Smooth muscle cell (in vitro differentiated cells): ENCODE data around the gene KCNT1. TPM values are rescaled to one million over a fixed set of nuclear protein-coding genes. Genes with fewer than 3 reads are reported as not detected.

Experiments used
- DNase-seq: peaks from one replicate; lab custom pipeline; 2025; ENCODE audit not compliant: unreplicated experiment; lab: John Stamatoyannopoulos, UW
- H2AFZ ChIP-seq: fragments of 200-600 bp; sonication (generic); 2 replicates; pipeline ENCODE4 v1.6.0; 2016; ENCODE audit warnings: antibody characterized with exemption, low read depth, mild to moderate bottlenecking
- H3F3A ChIP-seq: fragments of 200-600 bp; sonication (generic); 2 replicates; pipeline ENCODE4 v1.6.0; 2017; ENCODE audit warnings: antibody characterized with exemption, low read depth
- H3K27ac ChIP-seq: fragments of 200-600 bp; sonication (generic); 2 replicates; pipeline ENCODE4 v1.5.1; 2016; ENCODE audit warnings: low read depth, mild to moderate bottlenecking
- H3K27me3 ChIP-seq: fragments of 200-600 bp; sonication (generic); 2 replicates; pipeline ENCODE4 v1.6.1; 2016; ENCODE audit warnings: low read depth, mild to moderate bottlenecking
- H3K36me3 ChIP-seq: fragments of 200-600 bp; sonication (generic); 2 replicates; pipeline ENCODE4 v1.5.1; 2016; ENCODE audit warnings: low read depth
- H3K4me1 ChIP-seq: fragments of 200-600 bp; sonication (generic); 2 replicates; pipeline ENCODE4 v1.5.1; 2016; ENCODE audit warnings: low read depth
- H3K4me2 ChIP-seq: fragments of 200-600 bp; sonication (generic); 2 replicates; pipeline ENCODE4 v1.6.0; 2016; ENCODE audit warnings: mild to moderate bottlenecking
- H3K4me3 ChIP-seq: fragments of 200-600 bp; sonication (generic); 2 replicates; pipeline ENCODE4 v1.5.1; 2016; ENCODE audit warnings: mild to moderate bottlenecking
- H3K79me2 ChIP-seq: fragments of 200-600 bp; sonication (generic); 2 replicates; pipeline ENCODE4 v1.6.0; 2016; ENCODE audit warnings: low read depth, mild to moderate bottlenecking
- H3K9ac ChIP-seq: fragments of 200-600 bp; sonication (generic); 2 replicates; pipeline ENCODE4 v1.6.0; 2016; ENCODE audit warnings: low read depth
- H3K9me3 ChIP-seq: fragments of 200-600 bp; sonication (generic); replicated peaks from 2 replicates; pipeline ENCODE4 v1.5.1; 2016; ENCODE audit warnings: low read depth
- H4K20me1 ChIP-seq: fragments of 200-600 bp; sonication (generic); 2 replicates; pipeline ENCODE4 v1.6.0; 2016; ENCODE audit warnings: low read depth
- WGBS: methylation state at CpG from one replicate; pipeline ENCODE4 v1.1.7; 2016; ENCODE audit warnings: low lambda C conversion rate; 5-methylcytosine and 5-hydroxymethylcytosine counted together
- polyA plus RNA-seq: library from polyadenylated mRNA; unstranded; fragments of >200 nt; fragmentation: Nextera tagmentation; extraction: Ambion mirVana; gene quantifications from 2 replicates; pipeline ENCODE4 v1.2.1, GENCODE V29; 2016
- total RNA-seq: library from RNA; depleted of rRNA; stranded (reverse); fragments of >200 nt; gene quantifications from 2 replicates; pipeline ENCODE4 v1.2.3, GENCODE V29; 2014
- TF ChIP-seq, protein P1 (sequence below): fragments of 200-600 bp; sonication (generic); IDR thresholded peaks from 2 replicates; pipeline ENCODE4 v1.5.1; 2017; ENCODE audit warnings: borderline replicate concordance, mild to moderate bottlenecking, antibody characterized with exemption; ENCODE audit not compliant: insufficient read depth, poor library complexity, severe bottlenecking

The KCNT1 gene
- total and polyA plus RNA-seq, 2 experiments from 2014 or later: not detected

DNA sequence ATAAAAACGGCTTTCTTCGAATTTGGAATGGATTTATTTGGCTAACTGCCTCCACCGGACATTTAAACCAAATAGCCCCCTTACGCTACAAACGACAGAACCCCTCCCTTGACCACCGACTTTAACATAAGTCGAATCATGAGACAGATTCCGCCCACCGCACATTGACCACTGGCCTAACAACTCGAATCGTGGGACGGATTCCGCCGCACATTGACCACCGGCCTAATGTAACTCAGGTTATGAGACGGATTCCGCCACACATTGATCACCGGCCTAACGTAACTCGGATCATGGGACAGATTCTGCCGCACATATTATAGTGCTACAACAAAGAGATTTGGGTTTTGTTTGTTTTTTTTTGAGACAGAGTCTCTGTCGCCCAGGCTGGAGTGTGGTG, 41.6 kb upstream of the KCNT1 start:
- H3K4me1 ChIP-seq: peaks cover 10% of the 10 kb centered on the region
- H2AFZ ChIP-seq: no peak overlapping the region
- no peak overlapping the region for H3K4me3 ChIP-seq
- H3K36me3 ChIP-seq: peaks cover 2% of the 10 kb centered on the region
- no peaks in the 10 kb centered on the region for H3K27me3 ChIP-seq
- 95% methylated on average over 22 of the region's 22 CpGs for WGBS
- H3K27ac ChIP-seq: no peak overlapping the region
- TF ChIP-seq, protein P1, sequence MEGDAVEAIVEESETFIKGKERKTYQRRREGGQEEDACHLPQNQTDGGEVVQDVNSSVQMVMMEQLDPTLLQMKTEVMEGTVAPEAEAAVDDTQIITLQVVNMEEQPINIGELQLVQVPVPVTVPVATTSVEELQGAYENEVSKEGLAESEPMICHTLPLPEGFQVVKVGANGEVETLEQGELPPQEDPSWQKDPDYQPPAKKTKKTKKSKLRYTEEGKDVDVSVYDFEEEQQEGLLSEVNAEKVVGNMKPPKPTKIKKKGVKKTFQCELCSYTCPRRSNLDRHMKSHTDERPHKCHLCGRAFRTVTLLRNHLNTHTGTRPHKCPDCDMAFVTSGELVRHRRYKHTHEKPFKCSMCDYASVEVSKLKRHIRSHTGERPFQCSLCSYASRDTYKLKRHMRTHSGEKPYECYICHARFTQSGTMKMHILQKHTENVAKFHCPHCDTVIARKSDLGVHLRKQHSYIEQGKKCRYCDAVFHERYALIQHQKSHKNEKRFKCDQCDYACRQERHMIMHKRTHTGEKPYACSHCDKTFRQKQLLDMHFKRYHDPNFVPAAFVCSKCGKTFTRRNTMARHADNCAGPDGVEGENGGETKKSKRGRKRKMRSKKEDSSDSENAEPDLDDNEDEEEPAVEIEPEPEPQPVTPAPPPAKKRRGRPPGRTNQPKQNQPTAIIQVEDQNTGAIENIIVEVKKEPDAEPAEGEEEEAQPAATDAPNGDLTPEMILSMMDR: no peak
- H3F3A ChIP-seq: peaks cover 6% of the 10 kb centered on the region
- no peak for DNase-seq
- no peak overlapping the region for H3K4me2 ChIP-seq
- H3K9me3 ChIP-seq: no peaks in the 10 kb centered on the region
- no peak overlapping the region for H3K9ac ChIP-seq
- H4K20me1 ChIP-seq: peaks cover 76% of the 10 kb centered on the region
- no peaks in the 10 kb centered on the region for H3K79me2 ChIP-seq

DNA sequence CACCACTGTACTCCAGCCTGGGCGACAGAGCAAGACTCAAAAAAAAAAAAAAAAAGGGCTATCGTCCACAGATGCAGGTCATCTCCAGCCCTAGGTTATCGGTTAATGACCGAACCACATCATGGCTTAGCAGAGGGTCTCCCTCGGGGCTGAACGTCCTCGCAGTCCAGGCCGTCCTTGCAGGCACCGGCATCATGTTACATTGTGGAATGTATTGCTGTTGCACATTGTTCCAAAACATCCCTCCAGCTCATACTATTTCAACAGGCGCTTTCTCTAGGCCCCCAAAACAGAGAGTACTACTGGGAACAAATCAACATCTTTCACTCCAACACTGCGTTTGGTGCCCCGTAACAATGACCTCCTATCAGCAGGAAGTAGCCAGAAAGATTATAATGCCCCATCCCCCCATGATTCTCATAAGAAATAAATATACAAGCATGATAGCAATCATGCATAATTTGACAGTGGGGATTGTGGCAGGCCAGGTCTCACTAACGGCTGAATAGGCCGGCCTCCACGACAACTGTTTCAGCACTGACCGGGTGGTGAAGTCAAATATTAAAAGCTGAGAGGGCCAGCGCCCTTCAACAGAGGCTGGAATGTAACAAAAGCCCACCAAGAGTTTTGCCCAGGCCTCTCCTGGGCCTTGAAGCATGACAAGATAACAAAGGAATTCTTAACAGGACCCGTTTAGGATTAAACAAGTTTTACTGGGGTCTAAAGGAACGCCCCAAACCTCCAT, 40.0 kb upstream of the KCNT1 start:
- Histone ChIP-seq H3F3A (peaks cover 6% of the 10 kb centered on the region), H3K4me3 (no peak overlapping the region), H3K4me2 (no peak overlapping the region), H3K27me3 (no peaks in the 10 kb centered on the region), H4K20me1 (peaks cover 65% of the 10 kb centered on the region), H3K4me1 (peaks cover 10% of the 10 kb centered on the region), H3K36me3 (peaks cover 2% of the 10 kb centered on the region), H2AFZ (no peak overlapping the region), H3K9me3 (no peaks in the 10 kb centered on the region), H3K27ac (peak overlapping the region; percentile 19), H3K79me2 (no peaks in the 10 kb centered on the region), H3K9ac (no peak overlapping the region)
- DNase-seq: no peak
- TF ChIP-seq, protein P1: no peak
- 51% methylated on average over 18 of the region's 19 CpGs for whole genome bisulfite sequencing

DNA sequence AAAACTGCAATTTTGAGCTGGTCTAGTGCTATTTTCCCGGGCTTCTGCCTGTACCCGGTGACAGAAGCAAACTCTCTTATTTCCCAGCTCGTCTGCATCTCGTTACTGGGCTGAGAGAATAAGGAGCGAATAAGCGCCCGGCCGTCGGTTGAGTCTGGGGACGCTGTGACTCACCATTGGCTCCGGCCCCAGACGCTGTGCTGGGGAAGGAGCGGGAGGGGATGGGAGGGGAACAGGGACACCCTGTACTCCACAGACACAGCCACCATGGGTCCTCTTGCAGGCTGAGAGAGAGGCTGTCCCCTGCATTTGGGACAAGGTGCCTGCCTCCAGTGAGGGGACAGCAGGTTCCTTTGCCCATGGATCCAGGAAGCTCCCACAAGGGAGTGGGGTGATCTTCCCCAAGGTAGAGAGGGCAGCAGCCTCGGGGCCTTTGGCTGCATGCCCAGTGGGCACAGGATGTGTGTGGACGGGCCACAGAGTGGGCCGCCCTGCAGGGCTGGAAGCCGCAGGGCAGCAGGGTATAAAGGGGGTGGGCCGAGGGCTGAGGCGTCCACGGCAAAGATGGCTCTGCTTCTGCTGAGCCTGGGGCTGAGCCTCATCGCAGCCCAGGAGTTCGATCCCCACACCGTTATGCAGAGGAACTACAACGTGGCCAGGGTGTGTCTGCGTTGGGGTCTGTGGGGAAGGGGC, 39.1 kb upstream of the KCNT1 start, which contains the start of gene LCN9:
Gene LCN9, plus strand, starts transcription at position 552 of the 693 bp plus-strand sequence. Its CDS starts 13 bp downstream, at position 565.
- Histone ChIP-seq H3K27ac (peak within 1 kb of the TSS; percentile 19), H3K4me3 (no peak within 1 kb of the TSS), H3K79me2 (no peaks in the 10 kb centered on the region), H3K9me3 (no peaks in the 10 kb centered on the region), H3K4me2 (no peak within 1 kb of the TSS), H4K20me1 (peaks cover 60% of the 10 kb centered on the region), H3K36me3 (peaks cover 2% of the 10 kb centered on the region), H3K4me1 (peaks cover 10% of the 10 kb centered on the region), H3F3A (peaks cover 6% of the 10 kb centered on the region), H2AFZ (no peak within 1 kb of the TSS), H3K9ac (no peak within 1 kb of the TSS), H3K27me3 (no peaks in the 10 kb centered on the region)
- no peak for DNase-seq
- TF ChIP-seq, protein P1: no peak
- 51% methylated on average over 24 of the region's 25 CpGs for WGBS
